ENCODE measurements around the gene TMEM255A.

- TF ChIP-seq CTCF (IDR thresholded peaks at IDR 0.05) (no peak), POLR2A (IDR thresholded peaks at IDR 0.05) (no peak)
These were observed 72.3 kb downstream of the TMEM255A start for GRCh38 chrX:120238933-120239332.
